Stimulated activated naive CD8-positive, alpha-beta T cell treated with anti-CD3 and anti-CD28 coated beads, Interleukin-15, amount 100 ng/mL, for 72 hours (primary cell): ENCODE measurements around the gene BTN3A1.
A peak's percentile ranks its signal among the peaks of the same experiment; 100 is the strongest.

Experiments
- ATAC-seq: fragments of 150-1000 bp; cut with Tn5 transposase; 2 replicates; pipeline ENCODE4 v1.10.0; 2021; ENCODE audit warnings: mild to moderate bottlenecking, moderate library complexity
- DNase-seq, 2 donors: peaks; one replicate each; pipeline ENCODE4 v3.0.0; 2021 to 2022
- H3K27ac Mint-ChIP-seq, 2 donors: one replicate each; pipeline ENCODE4 v1.8.0; 2022; ENCODE audit warnings: mild to moderate bottlenecking in 2 of 2, mixed read lengths in 2 of 2, moderate library complexity in 2 of 2
- H3K27me3 Mint-ChIP-seq: one replicate; pipeline ENCODE4 v1.8.0; 2022; ENCODE audit warnings: mixed read lengths
- H3K4me1 Mint-ChIP-seq: one replicate; pipeline ENCODE4 v1.8.0; 2022; ENCODE audit warnings: mild to moderate bottlenecking, mixed read lengths
- H3K4me3 Mint-ChIP-seq, 2 donors: one replicate each; pipeline ENCODE4 v1.8.0; 2022; ENCODE audit warnings: mild to moderate bottlenecking in 2 of 2, mixed read lengths in 2 of 2, moderate library complexity in 1 of 2
- H3K9me3 Mint-ChIP-seq, 2 donors: one replicate each; pipeline ENCODE4 v1.8.0; 2022; ENCODE audit warnings: mixed read lengths in 2 of 2

Gene BTN3A1

GRCh38 chr6:26392932-26393636, 9.0 kb upstream of the BTN3A1 start:
- Mint-ChIP-seq H3K4me1 (peaks cover 15% of the 10 kb centered on the region), H3K4me3 (no peak overlapping the region), H3K27me3 (no peaks in the 10 kb centered on the region), H3K9me3 (no peaks in the 10 kb centered on the region), H3K27ac (no peak overlapping the region)
- no peak for DNase-seq
- ATAC-seq: no peak

DNA sequence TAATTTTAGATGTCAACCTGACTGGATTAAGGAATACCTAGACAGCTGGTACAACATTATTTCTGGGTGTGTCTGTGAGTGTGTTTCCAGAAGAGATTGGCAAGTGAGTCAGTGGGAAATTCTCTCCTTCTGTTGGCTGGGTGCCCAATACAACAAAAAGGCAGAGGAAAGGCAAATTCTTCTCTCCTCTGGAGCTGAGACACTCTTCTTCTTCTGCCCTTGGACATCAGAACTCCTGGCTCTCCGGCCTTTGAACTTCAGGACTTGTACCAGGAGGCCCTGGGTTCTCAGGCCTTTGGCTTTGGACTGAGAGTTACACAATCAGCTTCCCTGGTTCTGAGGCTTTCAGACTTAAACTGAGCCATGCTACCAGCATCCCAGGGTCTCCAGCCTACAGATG, 7.8 kb upstream of the BTN3A1 start:
- Mint-ChIP-seq H3K4me3 (no peak overlapping the region), H3K4me1 (peaks cover 3% of the 10 kb centered on the region), H3K27me3 (no peaks in the 10 kb centered on the region), H3K9me3 (no peaks in the 10 kb centered on the region), H3K27ac (no peak overlapping the region)
- no peak for ATAC-seq
- DNase-seq: no peak

GRCh38 chr6:26398555-26398954, 3.5 kb upstream of the BTN3A1 start:
- H3K9me3 Mint-ChIP-seq: no peaks in the 10 kb centered on the region
- H3K4me1 Mint-ChIP-seq: peaks cover 18% of the 10 kb centered on the region

DNA sequence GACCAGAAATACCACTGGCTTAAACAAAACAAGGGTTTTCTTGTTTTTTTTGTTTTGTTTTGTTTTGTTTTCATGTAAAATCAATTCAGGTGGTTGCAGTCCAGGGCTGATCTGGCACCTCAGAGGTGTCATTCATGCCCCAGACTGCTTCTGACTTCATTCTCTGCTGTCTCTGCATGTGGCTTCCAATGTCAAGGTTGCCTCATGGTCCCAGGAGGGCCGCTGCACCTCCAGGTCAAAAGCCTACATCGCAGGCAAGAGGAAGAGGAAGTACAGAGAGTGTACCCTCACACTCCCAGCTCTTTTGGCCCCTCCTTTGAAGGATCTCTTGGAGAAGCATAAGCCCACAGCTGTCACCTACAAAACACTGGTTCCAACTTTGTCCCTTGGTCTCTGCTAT, 1.4 kb upstream of the BTN3A1 start:
- Mint-ChIP-seq H3K27ac (no peak overlapping the region), H3K27me3 (no peaks in the 10 kb centered on the region), H3K9me3 (no peaks in the 10 kb centered on the region), H3K4me3 (no peak overlapping the region), H3K4me1 (peaks cover 39% of the 10 kb centered on the region)
- DNase-seq (no peak), ATAC-seq (no peak)

More at GRCh38 chr6:26398555-26398954, 3.5 kb upstream of the BTN3A1 start:
- H3K27ac Mint-ChIP-seq: peak overlapping the region in 1 of 2 donors; percentile 36
- DNase-seq (no peak), ATAC-seq (no peak)
- H3K27me3 Mint-ChIP-seq: no peaks in the 10 kb centered on the region
- no peak overlapping the region for H3K4me3 Mint-ChIP-seq

DNA sequence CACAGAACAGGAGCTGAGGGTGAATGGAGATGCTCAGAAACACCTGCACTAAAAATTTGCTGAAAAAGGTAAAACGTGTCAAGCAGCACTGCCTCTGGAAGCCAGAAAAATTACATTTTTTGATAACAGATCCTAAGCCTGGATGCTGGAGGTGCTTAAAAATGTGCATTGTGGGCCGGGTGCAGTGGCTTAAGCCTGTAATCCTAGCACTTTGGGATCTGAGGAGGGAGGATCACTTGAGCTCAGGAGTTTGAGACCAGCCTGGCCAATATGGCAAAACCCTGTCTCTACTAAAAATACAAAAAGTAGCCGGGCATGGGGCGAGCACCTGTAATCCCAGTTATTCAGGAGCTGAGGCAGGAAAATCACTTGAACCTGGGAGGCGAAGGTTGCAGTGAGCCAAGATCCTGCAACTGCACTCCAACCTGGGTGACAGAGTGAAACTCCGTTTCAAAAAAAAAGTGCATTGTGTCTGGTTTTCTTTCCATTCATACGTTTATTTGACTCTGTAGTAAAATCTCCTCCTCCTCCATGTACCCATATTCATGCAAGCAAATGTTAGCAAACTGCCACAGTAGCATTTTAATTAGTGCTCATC, 587 bp upstream of the BTN3A1 start:
- no peaks in the 10 kb centered on the region for H3K27me3 Mint-ChIP-seq
- peaks cover 46% of the 10 kb centered on the region for H3K4me1 Mint-ChIP-seq
- H3K4me3 Mint-ChIP-seq: peak overlapping the region; percentile 82 to 97
- DNase-seq (no peak), ATAC-seq (peak; percentile 2)
- H3K9me3 Mint-ChIP-seq: no peaks in the 10 kb centered on the region
- H3K27ac Mint-ChIP-seq: peak overlapping the region; percentile 92 to 96

GRCh38 chr6:26403893-26404292, 1.8 kb downstream of the BTN3A1 start:
- DNase-seq: no peak
- Mint-ChIP-seq H3K27ac (no peak overlapping the region), H3K9me3 (no peaks in the 10 kb centered on the region), H3K27me3 (no peaks in the 10 kb centered on the region), H3K4me3 (peak overlapping the region; percentile 82 to 97), H3K4me1 (peaks cover 62% of the 10 kb centered on the region)
- ATAC-seq: no peak

- no peaks in the 10 kb centered on the region for H3K9me3 Mint-ChIP-seq
- H3K4me1 Mint-ChIP-seq: peaks cover 66% of the 10 kb centered on the region
- ATAC-seq (no peak), DNase-seq (no peak)
- H3K4me3 Mint-ChIP-seq: peak overlapping the region; percentile 47 to 48
- H3K27ac Mint-ChIP-seq: no peak overlapping the region
- no peaks in the 10 kb centered on the region for H3K27me3 Mint-ChIP-seq
Measured at GRCh38 chr6:26404546-26404945, 2.5 kb downstream of the BTN3A1 start.

DNA sequence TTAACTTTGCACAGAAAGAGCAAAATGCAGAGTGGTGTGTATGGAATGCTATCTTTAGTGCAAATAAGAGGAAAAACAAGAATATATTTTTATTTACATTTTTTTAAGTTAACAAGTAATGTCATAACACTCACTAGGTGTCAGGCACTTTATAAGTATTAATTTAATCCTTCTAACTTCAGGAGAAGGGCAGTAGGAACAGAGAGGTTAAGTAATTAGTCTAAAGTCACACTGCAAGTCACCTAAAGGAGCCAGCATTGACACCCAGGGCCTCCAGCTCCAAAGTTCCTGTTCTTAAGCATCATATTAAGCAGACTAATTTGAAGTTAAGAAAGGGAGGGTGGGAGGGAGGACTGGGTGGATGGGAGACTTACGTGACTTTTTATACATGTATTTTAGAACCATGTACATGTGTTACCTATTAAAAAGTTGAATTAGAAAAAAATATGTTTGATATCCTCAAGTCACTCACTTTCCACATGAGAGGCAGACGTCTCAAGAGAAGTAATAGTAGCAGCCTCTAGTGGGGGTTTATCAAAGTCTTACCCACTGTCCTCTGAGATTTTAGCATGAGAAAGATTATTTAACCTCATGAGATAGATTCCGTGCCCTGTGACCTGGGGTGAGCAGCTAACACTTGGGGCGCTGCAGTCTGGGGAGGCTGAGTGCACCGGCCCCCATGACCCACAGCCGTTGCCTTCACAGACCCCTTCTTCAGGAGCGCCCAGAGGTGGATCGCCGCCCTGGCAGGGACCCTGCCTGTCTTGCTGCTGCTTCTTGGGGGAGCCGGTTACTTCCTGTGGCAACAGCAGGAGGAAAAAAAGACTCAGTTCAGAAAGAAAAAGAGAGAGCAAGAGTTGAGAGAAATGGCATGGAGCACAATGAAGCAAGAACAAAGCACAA, 7.0 kb downstream of the BTN3A1 start:
- DNase-seq: no peak
- H3K27me3 Mint-ChIP-seq: no peaks in the 10 kb centered on the region
- peaks cover 58% of the 10 kb centered on the region for H3K4me1 Mint-ChIP-seq
- H3K9me3 Mint-ChIP-seq: no peaks in the 10 kb centered on the region
- H3K4me3 Mint-ChIP-seq: no peak overlapping the region
- peak overlapping the region in 1 of 2 donors; percentile 21 for H3K27ac Mint-ChIP-seq
- ATAC-seq: no peak

DNA sequence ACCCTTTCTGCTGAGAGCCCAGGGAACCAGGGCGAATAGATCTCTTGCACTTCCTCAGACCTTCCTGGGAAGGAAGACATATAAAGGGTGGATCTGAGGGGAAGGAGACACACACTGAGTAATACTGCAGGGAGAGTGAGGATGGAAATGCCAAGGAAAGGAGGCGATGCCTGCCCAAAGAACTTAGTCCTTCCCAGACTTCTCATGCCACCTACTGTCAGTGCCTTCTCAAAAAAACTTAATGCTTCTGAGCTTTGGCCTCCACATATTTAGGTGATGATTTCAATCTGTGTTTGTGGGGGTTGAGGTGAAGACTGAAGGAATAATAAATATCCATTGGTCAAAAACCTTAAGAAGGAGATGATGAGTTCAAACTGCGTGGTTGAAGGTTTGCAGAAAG, 9.7 kb downstream of the BTN3A1 start:
- ATAC-seq (no peak), DNase-seq (no peak)
- Mint-ChIP-seq H3K4me3 (no peak overlapping the region), H3K9me3 (peaks cover 4 to 13% of the 10 kb centered on the region in 2 donors), H3K4me1 (peaks cover 33% of the 10 kb centered on the region), H3K27me3 (no peaks in the 10 kb centered on the region), H3K27ac (no peak overlapping the region)

GRCh38 chr6:26412228-26412627, 10.2 kb downstream of the BTN3A1 start:
- ATAC-seq: no peak
- H3K4me1 Mint-ChIP-seq: peaks cover 28% of the 10 kb centered on the region

DNA sequence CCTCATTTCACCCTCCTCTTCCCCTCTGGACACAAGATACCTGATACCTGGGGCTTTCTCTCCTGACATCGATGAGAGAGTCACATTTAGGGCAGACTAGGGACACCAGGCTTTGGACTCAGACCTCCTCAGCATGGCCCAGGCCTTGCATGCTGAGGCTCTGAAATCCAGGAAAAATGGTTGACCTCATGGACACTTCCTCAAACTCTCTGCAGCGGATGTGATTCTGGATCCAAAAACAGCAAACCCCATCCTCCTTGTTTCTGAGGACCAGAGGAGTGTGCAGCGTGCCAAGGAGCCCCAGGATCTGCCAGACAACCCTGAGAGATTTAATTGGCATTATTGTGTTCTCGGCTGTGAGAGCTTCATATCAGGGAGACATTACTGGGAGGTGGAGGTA, 10.9 kb downstream of the BTN3A1 start:
- H3K9me3 Mint-ChIP-seq: peaks cover 12 to 25% of the 10 kb centered on the region in 2 donors
- H3K4me1 Mint-ChIP-seq: peaks cover 21% of the 10 kb centered on the region
- no peak overlapping the region for H3K4me3 Mint-ChIP-seq
- no peaks in the 10 kb centered on the region for H3K27me3 Mint-ChIP-seq
- H3K27ac Mint-ChIP-seq: no peak overlapping the region
- no peak for ATAC-seq
- DNase-seq: no peak

More at GRCh38 chr6:26412228-26412627, 10.2 kb downstream of the BTN3A1 start:
- DNase-seq: no peak
- no peaks in the 10 kb centered on the region for H3K27me3 Mint-ChIP-seq
- no peak overlapping the region for H3K27ac Mint-ChIP-seq
- H3K9me3 Mint-ChIP-seq: peaks cover 6 to 18% of the 10 kb centered on the region in 2 donors
- H3K4me3 Mint-ChIP-seq: no peak overlapping the region

- no peak for DNase-seq
- Mint-ChIP-seq H3K4me3 (no peak overlapping the region), H3K4me1 (peaks cover 18% of the 10 kb centered on the region), H3K27ac (no peak overlapping the region), H3K27me3 (no peaks in the 10 kb centered on the region), H3K9me3 (peaks cover 12 to 38% of the 10 kb centered on the region in 2 donors)
- ATAC-seq: no peak
Measured at GRCh38 chr6:26414281-26414680, 12.2 kb downstream of the BTN3A1 start.

GRCh38 chr6:26415036-26415614, 13.1 kb downstream of the BTN3A1 start:
- H3K4me3 Mint-ChIP-seq: no peak overlapping the region
- H3K9me3 Mint-ChIP-seq: peaks cover 12 to 40% of the 10 kb centered on the region in 2 donors
- ATAC-seq (no peak), DNase-seq (no peak)
- H3K4me1 Mint-ChIP-seq: peaks cover 14% of the 10 kb centered on the region
- no peaks in the 10 kb centered on the region for H3K27me3 Mint-ChIP-seq
- no peak overlapping the region for H3K27ac Mint-ChIP-seq

GRCh38 chr6:26415791-26416190, 13.7 kb downstream of the BTN3A1 start:
- H3K4me3 Mint-ChIP-seq: no peak overlapping the region
- DNase-seq (no peak), ATAC-seq (no peak)
- no peaks in the 10 kb centered on the region for H3K27me3 Mint-ChIP-seq
- no peak overlapping the region for H3K27ac Mint-ChIP-seq
- peaks cover 11% of the 10 kb centered on the region for H3K4me1 Mint-ChIP-seq
- H3K9me3 Mint-ChIP-seq: peaks cover 12 to 40% of the 10 kb centered on the region in 2 donors

GRCh38 chr6:26416288-26416687, 14.2 kb downstream of the BTN3A1 start:
- Mint-ChIP-seq H3K4me1 (peaks cover 9% of the 10 kb centered on the region), H3K27me3 (no peaks in the 10 kb centered on the region), H3K27ac (no peak overlapping the region), H3K4me3 (no peak overlapping the region), H3K9me3 (peaks cover 12 to 40% of the 10 kb centered on the region in 2 donors)
- DNase-seq (no peak), ATAC-seq (no peak)
